ENCODE results near the gene CSTPP1.
"Not testable (repeated sequence)": the region's sequence is repeated elsewhere in the genome, so short reads cannot be mapped to it uniquely, and the experiment has no call there.

Gene CSTPP1

GRCh38 chr11:47052576-47052975 lies 116.0 kb downstream of the CSTPP1 start:
- no peak for DNase-seq

- DNase-seq, result no peak
These were observed 119.0 kb downstream of the CSTPP1 start for GRCh38 chr11:47055534-47055933.

GRCh38 chr11:47056261-47056915 lies 119.8 kb downstream of the CSTPP1 start:
- no peak for DNase-seq

- no peak for DNase-seq
These were observed 120.8 kb downstream of the CSTPP1 start for GRCh38 chr11:47057365-47057764.

GRCh38 chr11:47060807-47061206 lies 124.2 kb downstream of the CSTPP1 start:
- DNase-seq, result no peak

- no peak for DNase-seq
These were observed 125.0 kb downstream of the CSTPP1 start for GRCh38 chr11:47061429-47062178.

GRCh38 chr11:47062736-47063135 lies 126.2 kb downstream of the CSTPP1 start:
- no peak for DNase-seq

- DNase-seq, result no peak
These were observed 130.8 kb downstream of the CSTPP1 start for GRCh38 chr11:47067401-47067800.

GRCh38 chr11:47070769-47071168 lies 134.2 kb downstream of the CSTPP1 start:
- no peak for DNase-seq

GRCh38 chr11:47071341-47071740 lies 134.8 kb downstream of the CSTPP1 start:
- DNase-seq, result no peak

GRCh38 chr11:47071791-47072261 lies 135.3 kb downstream of the CSTPP1 start:
- no peak for DNase-seq

GRCh38 chr11:47078751-47079521 lies 142.4 kb downstream of the CSTPP1 start:
- DNase-seq, result no peak

GRCh38 chr11:47080775-47081174 lies 144.2 kb downstream of the CSTPP1 start:
- not testable (repeated sequence) for DNase-seq

- DNase-seq, result no peak
These were observed 147.4 kb downstream of the CSTPP1 start for GRCh38 chr11:47083913-47084312.

GRCh38 chr11:47087801-47088200 lies 151.2 kb downstream of the CSTPP1 start:
- no peak for DNase-seq

GRCh38 chr11:47093541-47093940 lies 157.0 kb downstream of the CSTPP1 start:
- no peak for DNase-seq

GRCh38 chr11:47096871-47097270 lies 160.3 kb downstream of the CSTPP1 start:
- not testable (repeated sequence) for DNase-seq

- not testable (repeated sequence) for DNase-seq
These were observed 161.7 kb downstream of the CSTPP1 start for GRCh38 chr11:47098223-47098622.

- DNase-seq, result no peak
These were observed 162.8 kb downstream of the CSTPP1 start for GRCh38 chr11:47099214-47099917.

- no peak for DNase-seq
These were observed 163.4 kb downstream of the CSTPP1 start for GRCh38 chr11:47099918-47100315.

- no peak for DNase-seq
These were observed 164.8 kb downstream of the CSTPP1 start for GRCh38 chr11:47101406-47101805.

GRCh38 chr11:47104261-47104950 lies 167.8 kb downstream of the CSTPP1 start:
- DNase-seq, result no peak

Data from cerebellar nuclear complex (tissue), 1 donor.